HG02943 (cell line): ENCODE measurements around the gene LYPD1.
"Not testable (repeated sequence)": the region's sequence is repeated elsewhere in the genome, so short reads cannot be mapped to it uniquely, and the experiment has no call there.

Experiments
- ATAC-seq: cut with Tn5 transposase; IDR thresholded peaks from one replicate; pipeline ENCODE4 v1.9.1; 2021; ENCODE audit warnings: mild to moderate bottlenecking, low read depth, moderate library complexity; ENCODE audit not compliant: unreplicated experiment

Gene LYPD1

GRCh38 chr2:132669908-132670495, at the start of gene LYPD1:
Gene LYPD1 (minus strand): TSS chr2:132670205. CDS start chr2:132669932, 273 bp downstream.
- no peak for ATAC-seq

GRCh38 chr2:132719480-132719879, 49.5 kb upstream of the LYPD1 start:
- ATAC-seq: no peak

GRCh38 chr2:132716954-132717353, 46.9 kb upstream of the LYPD1 start:
- ATAC-seq: no peak

- peak; percentile 78 for ATAC-seq
These were observed 45.7 kb upstream of the LYPD1 start for GRCh38 chr2:132715386-132716351.

GRCh38 chr2:132703396-132703795, 33.4 kb upstream of the LYPD1 start:
- no peak for ATAC-seq

GRCh38 chr2:132701810-132702209, 31.8 kb upstream of the LYPD1 start:
- no peak for ATAC-seq

- not testable (repeated sequence) for ATAC-seq
These were observed 29.8 kb upstream of the LYPD1 start for GRCh38 chr2:132699802-132700201.

GRCh38 chr2:132698347-132698746, 28.3 kb upstream of the LYPD1 start:
- peak; percentile 56 for ATAC-seq

GRCh38 chr2:132697556-132698205, 27.7 kb upstream of the LYPD1 start:
- no peak for ATAC-seq

GRCh38 chr2:132692816-132693215, 22.8 kb upstream of the LYPD1 start:
- no peak for ATAC-seq

GRCh38 chr2:132691556-132691955, 21.6 kb upstream of the LYPD1 start:
- no peak for ATAC-seq

- ATAC-seq: no peak
These were observed 20.8 kb upstream of the LYPD1 start for GRCh38 chr2:132690664-132691303.

GRCh38 chr2:132681766-132682165, 11.8 kb upstream of the LYPD1 start:
- no peak for ATAC-seq

GRCh38 chr2:132680544-132680943, 10.5 kb upstream of the LYPD1 start:
- ATAC-seq: no peak

- no peak for ATAC-seq
These were observed 8.5 kb upstream of the LYPD1 start for GRCh38 chr2:132678483-132678882.

GRCh38 chr2:132677661-132678060, 7.7 kb upstream of the LYPD1 start:
- ATAC-seq: no peak

GRCh38 chr2:132676999-132677398, 7.0 kb upstream of the LYPD1 start:
- no peak for ATAC-seq

GRCh38 chr2:132671151-132671835, 1.3 kb upstream of the LYPD1 start:
- ATAC-seq: no peak

GRCh38 chr2:132670496-132671150, 618 bp upstream of the LYPD1 start:
- no peak for ATAC-seq
